PC-9 (cell line): ENCODE results near the gene UTY. TPM values are rescaled to one million over a fixed set of nuclear protein-coding genes. Genes with fewer than 3 reads are reported as not detected.

Source experiments
- BruUV-seq: library from RNA; stranded (reverse); fragments of 400-500 nt; replicated peaks from 2 replicates; lab custom pipeline; 2021; lab: Mats Ljungman, UMichigan
- CTCF ChIA-PET: fragments of 300-600 bp; sonication (Branson Sonifier 250); formaldehyde crosslinking; loops from one replicate; lab custom pipeline; 2022; ENCODE audit warnings: antibody characterized with exemption; lab: Charles Lee
- POLR2A ChIA-PET: fragments of 300-600 bp; sonication (Branson Sonifier 250); formaldehyde crosslinking; loops from one replicate; lab custom pipeline; 2022; ENCODE audit warnings: antibody characterized with exemption; ENCODE audit not compliant: unreplicated experiment; lab: Charles Lee
- DNase-seq, 2 experiments: peaks; one replicate each; pipeline versions ENCODE4 v3.0.0 to v3.0.0-alpha.2; 2015 to 2022; ENCODE audit warnings: mixed read lengths in 1 of 2
- H2AFZ ChIP-seq: fragments of 200-600 bp; sonication (generic); 2 replicates; pipeline ENCODE4 v1.8.1; 2017; ENCODE audit warnings: antibody characterized with exemption
- H3F3A ChIP-seq: fragments of 200-600 bp; sonication (generic); 2 replicates; pipeline ENCODE4 v1.8.1; 2017; ENCODE audit warnings: antibody characterized with exemption, mild to moderate bottlenecking, low read depth; ENCODE audit not compliant: insufficient read depth
- H3K27ac ChIP-seq: fragments of 200-600 bp; sonication (generic); 2 replicates; pipeline ENCODE4 v1.6.1; 2016; ENCODE audit warnings: mixed run types
- H3K27me3 ChIP-seq: fragments of 200-600 bp; sonication (generic); 2 replicates; pipeline ENCODE4 v1.6.1; 2016; ENCODE audit warnings: low read depth, mixed run types; ENCODE audit not compliant: insufficient read depth
- H3K36me3 ChIP-seq: fragments of 200-600 bp; sonication (generic); 2 replicates; pipeline ENCODE4 v1.6.1; 2016; ENCODE audit warnings: low read depth, mixed run types
- H3K4me1 ChIP-seq: fragments of 200-600 bp; sonication (generic); replicated peaks from 2 replicates; pipeline ENCODE4 v1.6.1; 2016; ENCODE audit warnings: mixed run types; ENCODE audit not compliant: insufficient read depth
- H3K4me2 ChIP-seq: fragments of 200-600 bp; sonication (generic); 2 replicates; pipeline ENCODE4 v1.6.1; 2017; ENCODE audit warnings: mixed run types
- H3K4me3 ChIP-seq: fragments of 200-600 bp; sonication (generic); 2 replicates; pipeline ENCODE4 v1.6.1; 2016; ENCODE audit warnings: mixed run types
- H3K79me2 ChIP-seq: fragments of 200-600 bp; sonication (generic); 2 replicates; pipeline ENCODE4 v1.6.1; 2017; ENCODE audit warnings: low read depth, mixed run types
- H3K9me2 ChIP-seq: fragments of 200-600 bp; sonication (generic); 2 replicates; pipeline ENCODE4 v1.8.1; 2017; ENCODE audit warnings: mild to moderate bottlenecking; ENCODE audit not compliant: insufficient read depth
- H3K9me3 ChIP-seq: fragments of 200-600 bp; sonication (generic); 2 replicates; pipeline ENCODE4 v1.8.1; 2016; ENCODE audit warnings: low read depth; ENCODE audit not compliant: insufficient read depth
- H4K20me1 ChIP-seq: fragments of 200-600 bp; sonication (generic); 2 replicates; pipeline ENCODE4 v1.8.1; 2017; ENCODE audit not compliant: insufficient read depth
- CTCF ChIP-seq: fragments of 200-600 bp; sonication (generic); conservative IDR thresholded peaks from 2 replicates; pipeline ENCODE4 v1.6.1; 2017; ENCODE audit warnings: mixed run types, antibody characterized with exemption, mild to moderate bottlenecking, moderate library complexity
- EZH2 ChIP-seq: fragments of 200-600 bp; sonication (generic); IDR thresholded peaks from 2 replicates; pipeline ENCODE4 v1.8.0; 2017; ENCODE audit warnings: antibody characterized with exemption, low read depth
- intact Hi-C: fragments of 100-400 bp; cut with micrococcal nuclease; formaldehyde crosslinking; loops from one replicate; pipeline ENCODE4 v1.10.0; 2022; ENCODE audit not compliant: unreplicated experiment
- total RNA-seq: library from RNA; stranded (reverse); gene quantifications from 2 replicates; pipeline ENCODE4 v1.2.3, GENCODE V29; 2021

The UTY gene
- total RNA-seq, 1 experiment from 2014 or later: not detected

- no peaks in the 10 kb centered on the region for H3K9me2 ChIP-seq
- no peaks in the 10 kb centered on the region for H3K27me3 ChIP-seq
- no TSS peak for BruUV-seq
Observed at GRCh38 chrY:13381110-13381683, 98.6 kb downstream of the UTY start.

GRCh38 chrY:13370868-13371800 is 108.7 kb downstream of the UTY start:
- H3K4me1 ChIP-seq: no peaks in the 10 kb centered on the region
- intact Hi-C loops: no loop called here
- no peaks in the 10 kb centered on the region for H3K9me2 ChIP-seq
- H2AFZ ChIP-seq: no peak overlapping the region
- H3K27me3 ChIP-seq: no peaks in the 10 kb centered on the region
- BruUV-seq: no TSS peak
- H3K79me2 ChIP-seq: no peaks in the 10 kb centered on the region
- no peak overlapping the region for H3K27ac ChIP-seq
- H3K9me3 ChIP-seq: no peaks in the 10 kb centered on the region
- no peaks in the 10 kb centered on the region for H3F3A ChIP-seq
- no peak overlapping the region for H3K4me2 ChIP-seq
- ChIA-PET CTCF (no interaction called here), POLR2A (no interaction called here)
- H3K36me3 ChIP-seq: no peaks in the 10 kb centered on the region
- no peak overlapping the region for H3K4me3 ChIP-seq
- H4K20me1 ChIP-seq: no peaks in the 10 kb centered on the region
- DNase-seq: no peak
- TF ChIP-seq EZH2: no peak
- no peak for TF ChIP-seq CTCF

More at GRCh38 chrY:13381110-13381683, 98.6 kb downstream of the UTY start:
- Histone ChIP-seq H3K79me2 (no peaks in the 10 kb centered on the region), H4K20me1 (no peaks in the 10 kb centered on the region), H3K27ac (no peak overlapping the region), H3K4me2 (no peak overlapping the region), H3K36me3 (no peaks in the 10 kb centered on the region), H3F3A (no peaks in the 10 kb centered on the region), H3K9me3 (no peaks in the 10 kb centered on the region), H3K4me3 (no peak overlapping the region), H3K4me1 (no peaks in the 10 kb centered on the region), H2AFZ (no peak overlapping the region)
- ChIA-PET POLR2A (no interaction called here), CTCF (no interaction called here)
- intact Hi-C loops: no loop called here
- no peak for DNase-seq
- TF ChIP-seq EZH2: no peak

- no peak overlapping the region for H3K4me3 ChIP-seq
- no peaks in the 10 kb centered on the region for H3K9me2 ChIP-seq
- H3F3A ChIP-seq: no peaks in the 10 kb centered on the region
- no peaks in the 10 kb centered on the region for H3K4me1 ChIP-seq
- ChIA-PET POLR2A (no interaction called here), CTCF (no interaction called here)
- no peak for TF ChIP-seq CTCF
- TF ChIP-seq EZH2: no peak
- no peaks in the 10 kb centered on the region for H3K9me3 ChIP-seq
- H3K27ac ChIP-seq: no peak overlapping the region
- intact Hi-C loops: no loop called here
- no TSS peak for BruUV-seq
- no peaks in the 10 kb centered on the region for H3K79me2 ChIP-seq
- H2AFZ ChIP-seq: no peak overlapping the region
- no peaks in the 10 kb centered on the region for H3K36me3 ChIP-seq
- H4K20me1 ChIP-seq: no peaks in the 10 kb centered on the region
- no peaks in the 10 kb centered on the region for H3K27me3 ChIP-seq
- DNase-seq: no peak
- H3K4me2 ChIP-seq: no peak overlapping the region
Observed at GRCh38 chrY:13370245-13370644, 109.6 kb downstream of the UTY start.
